GM12878 (cell line): ENCODE measurements around the gene ZNF165. TPM values are rescaled to one million over a fixed set of nuclear protein-coding genes. Genes with fewer than 3 reads are reported as not detected.

Experiments
- ATAC-seq: fragments of 200-7000 bp; cut with Tn5 transposase; 3 replicates; pipeline ENCODE4 v1.9.1; 2020; ENCODE audit warnings: mild to moderate bottlenecking, moderate library complexity
- BruUV-seq: library from RNA; stranded (reverse); fragments of 400-500 nt; replicated peaks from 2 replicates; lab custom pipeline; 2021; lab: Mats Ljungman, UMichigan
- CTCF ChIA-PET: fragments of 300-600 bp; sonication (Branson Sonifier 250); formaldehyde crosslinking; extraction: SDS; loops from one replicate; lab custom pipeline; 2021; ENCODE audit warnings: inconsistent platforms; lab: Yijun Ruan, JAX
- POLR2A ChIA-PET: fragments of 350-600 bp; formaldehyde crosslinking; extraction: SDS; loops from one replicate; lab custom pipeline; 2021; ENCODE audit warnings: inconsistent platforms; lab: Charles Lee
- RAD21 ChIA-PET: fragments of 300-600 bp; sonication (Branson Sonifier 250); formaldehyde crosslinking; loops from one replicate; lab custom pipeline; 2023; ENCODE audit warnings: antibody characterized with exemption; ENCODE audit not compliant: unreplicated experiment; lab: Charles Lee
- SMC1A ChIA-PET: fragments of 300-600 bp; sonication (Branson Sonifier 250); formaldehyde crosslinking; loops from one replicate; lab custom pipeline; 2023; ENCODE audit not compliant: unreplicated experiment, uncharacterized antibody; lab: Charles Lee
- DNase-seq: peaks from one replicate; pipeline ENCODE4 v3.0.0-alpha.2; 2011; ENCODE audit warnings: low read depth, low spot score
- FAIRE-seq: peaks from 3 replicates; lab custom pipeline; 2011; peaks lifted over from hg19 to GRCh38; lab: Jason Lieb, UNC
- H2AFZ ChIP-seq: 2 replicates; pipeline ENCODE4 v1.6.0; 2011; ENCODE audit warnings: low read depth, low read length, control low read depth; ENCODE audit not compliant: control insufficient read depth
- H3K27ac ChIP-seq: 2 replicates; pipeline ENCODE4 v1.5.1; 2011; ENCODE audit warnings: control low read depth; ENCODE audit not compliant: control insufficient read depth, insufficient read depth
- H3K27me3 ChIP-seq, 2 experiments: replicated peaks in 1 of 2; 2 replicates each; pipeline versions ENCODE4 v1.6.0 to v1.6.1; 2011; ENCODE audit warnings: low read length in 1 of 2; ENCODE audit not compliant: control insufficient read depth in 2 of 2, insufficient read depth in 2 of 2
- H3K36me3 ChIP-seq, 2 experiments: 2 replicates each; pipeline ENCODE4 v1.5.1; 2011; ENCODE audit warnings: low read length in 1 of 2; ENCODE audit not compliant: control insufficient read depth in 2 of 2, insufficient read depth in 2 of 2
- H3K4me1 ChIP-seq: 2 replicates; pipeline ENCODE4 v1.6.1; 2011; ENCODE audit warnings: mild to moderate bottlenecking, low read length, moderate library complexity, mixed read lengths; ENCODE audit not compliant: control insufficient read depth, insufficient read depth
- H3K4me2 ChIP-seq: 2 replicates; pipeline ENCODE4 v1.6.0; 2011; ENCODE audit warnings: control low read depth; ENCODE audit not compliant: control insufficient read depth, insufficient read depth
- H3K4me3 ChIP-seq: fragments of 200-600 bp; sonication (generic); 2 replicates; pipeline ENCODE4 v1.5.1; 2016
- H3K79me2 ChIP-seq: 2 replicates; pipeline ENCODE4 v1.6.0; 2011; ENCODE audit warnings: low read length; ENCODE audit not compliant: control insufficient read depth, insufficient read depth
- H3K9ac ChIP-seq: 2 replicates; pipeline ENCODE4 v1.8.0; 2011; ENCODE audit warnings: low read length, control low read depth, mixed read lengths; ENCODE audit not compliant: control insufficient read depth, insufficient read depth
- H3K9me3 ChIP-seq: replicated peaks from 3 replicates; pipeline ENCODE4 v1.5.1; 2011; ENCODE audit warnings: mild to moderate bottlenecking, low read length; ENCODE audit not compliant: control insufficient read depth, insufficient read depth
- H4K20me1 ChIP-seq: 2 replicates; pipeline ENCODE4 v1.6.0; 2011; ENCODE audit not compliant: control insufficient read depth, insufficient read depth
- E2F4 ChIP-seq: IDR thresholded peaks from 2 replicates; pipeline ENCODE4 v1.6.1; 2012; ENCODE audit warnings: low read depth, low read length, improper control_type of control experiment
- ELK1 ChIP-seq: IDR thresholded peaks from 2 replicates; pipeline ENCODE4 v1.6.1; 2012; ENCODE audit warnings: low read depth, low read length, improper control_type of control experiment
- EP300 ChIP-seq, 2 experiments: fragments of 150-350 bp in 1 of 2; IDR thresholded peaks; 2 replicates each; pipeline ENCODE4 v1.6.1; 2011 to 2012; ENCODE audit warnings: low read depth in 2 of 2, low read length in 2 of 2, borderline replicate concordance in 1 of 2, improper control_type of control experiment in 1 of 2, inconsistent platforms in 1 of 2; ENCODE audit not compliant: control insufficient read depth in 1 of 2
- ESRRA ChIP-seq: IDR thresholded peaks from 2 replicates; pipeline ENCODE4 v1.6.1; 2012; ENCODE audit warnings: mild to moderate bottlenecking, low read length, improper control_type of control experiment
- NR2F1 ChIP-seq: fragments of 450-650 bp; conservative IDR thresholded peaks from 2 replicates; pipeline ENCODE4 v1.6.1; 2017; ENCODE audit warnings: mild to moderate bottlenecking
- PAX5 ChIP-seq: IDR thresholded peaks from 2 replicates; pipeline ENCODE4 v1.6.1; 2011; ENCODE audit warnings: low read depth, low read length, borderline replicate concordance
- STAT3 ChIP-seq: IDR thresholded peaks from 2 replicates; pipeline ENCODE4 v1.6.1; 2011; ENCODE audit warnings: low read depth, low read length, improper control_type of control experiment
- TARDBP ChIP-seq: IDR thresholded peaks from 2 replicates; pipeline ENCODE4 v1.6.1; 2016; ENCODE audit warnings: borderline replicate concordance
- YY1 ChIP-seq: IDR thresholded peaks from 2 replicates; pipeline ENCODE4 v1.6.1; 2011; ENCODE audit warnings: low read depth, mild to moderate bottlenecking, low read length
- ZNF274 ChIP-seq: IDR thresholded peaks from one replicate; pipeline ENCODE4 v1.8.0; 2011; ENCODE audit not compliant: insufficient read length, insufficient read depth
- WGBS: methylation state at CpG from one replicate; pipeline ENCODE4 v1.1.6; 2016; ENCODE audit warnings: low lambda C conversion rate; ENCODE audit not compliant: insufficient replicate concordance, insufficient coverage; ENCODE audit errors: missing lambda C conversion rate; 5-methylcytosine and 5-hydroxymethylcytosine counted together
- in situ Hi-C: fragments of 300-500 bp; cut with MboI; formaldehyde crosslinking; loops from 9 replicates; pipeline ENCODE4 v1.14.3; 2018; ENCODE audit warnings: mixed read lengths
- intact Hi-C: fragments of 100-400 bp; cut with micrococcal nuclease; formaldehyde crosslinking; loops from one replicate; pipeline ENCODE4 v1.14.2; 2022; ENCODE audit not compliant: unreplicated experiment
- polyA plus RNA-seq, 11 experiments: library from polyadenylated mRNA; depleted of rRNA in 4 of 11; unstranded in 6 of 11; stranded (reverse) in 5 of 11; fragments of >200 nt; fragmentation: Nextera tagmentation in 4 of 11; fragmentation: Illumina TruSeq in 1 of 11; extraction: Ambion mirVana in 4 of 11; extraction: Trizol in 1 of 11; gene quantifications; 1 replicate in 1 of 11; 2 replicates in 10 of 11; pipeline versions ENCODE4 v1.2.1 to v1.2.3, GENCODE V29; 2011 to 2016; ENCODE audit warnings: inconsistent platforms in 2 of 11, missing spikeins in 2 of 11, low read depth in 1 of 11
- total RNA-seq, 4 experiments: library from RNA; depleted of rRNA in 3 of 4; stranded (reverse); fragments of >200 nt in 3 of 4; fragmentation: Illumina TruSeq in 1 of 4; extraction: Trizol in 1 of 4; gene quantifications; 2 replicates each; pipeline versions ENCODE4 v1.2.1 to v1.2.3, GENCODE V29; 2013 to 2021

Gene ZNF165
- total and polyA plus RNA-seq, 10 of the 15 experiments (the other 5 are each of a cell fraction or from before 2014, with no cell fraction given), result 1.1 to 5.0 (median 2.9) TPM

DNA sequence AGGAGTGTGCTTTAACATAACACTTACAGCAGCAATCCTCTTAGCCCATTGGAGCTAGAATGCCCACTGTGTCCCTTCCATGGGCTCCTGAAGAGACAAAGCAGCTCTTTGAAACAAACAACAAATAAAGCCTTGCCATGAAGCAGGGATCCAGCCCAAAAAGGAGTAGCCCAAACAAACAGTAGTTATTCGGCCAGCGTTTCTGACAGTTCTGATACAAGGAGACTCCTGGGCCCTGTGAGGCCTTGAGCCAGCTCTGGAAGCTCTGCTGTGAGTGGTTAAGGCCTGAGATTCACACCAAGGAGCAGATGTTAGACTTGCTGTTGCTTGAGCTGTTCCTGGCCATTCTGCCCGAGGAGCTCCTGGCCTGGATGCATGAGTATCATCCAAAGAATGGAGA, 27.1 kb downstream of the ZNF165 start:
- TF ChIP-seq E2F4, result no peak
- no peak for TF ChIP-seq EP300 (IDR thresholded peaks at IDR 0.05; ENCODE audit: borderline replicate concordance in 1 of 2, control insufficient read depth in 1 of 2, low read depth in 2 of 2, low read length in 2 of 2)
- TF ChIP-seq STAT3, result no peak
- TF ChIP-seq PAX5, result no peak
- TF ChIP-seq ELK1, result no peak
- no peak for TF ChIP-seq NR2F1
- no peak for TF ChIP-seq TARDBP
- no peak for TF ChIP-seq YY1
- TF ChIP-seq ESRRA, result no peak
- no peak for TF ChIP-seq ZNF274
- Histone ChIP-seq H3K9me3 (no peaks in the 10 kb centered on the region), H3K79me2 (no peaks in the 10 kb centered on the region; the same call in 1 of the 2 replicates), H4K20me1 (no peaks in the 10 kb centered on the region), H3K9ac (no peak overlapping the region), H3K4me2 (no peak overlapping the region), H3K27me3 (no peaks in the 10 kb centered on the region), H3K4me3 (no peak overlapping the region), H2AFZ (no peak overlapping the region), H3K27ac (no peak overlapping the region), H3K36me3 (no peaks in the 10 kb centered on the region), H3K4me1 (no peaks in the 10 kb centered on the region)
- ChIA-PET RAD21 (no interaction called here), CTCF (interaction anchor here (0.8 kb wide), 1 partner anchor 249 kb away, joined by 3 read pairs; no protein-coding TSS in a partner anchor), POLR2A (no interaction called here), SMC1A (interaction anchor here (1.2 kb wide), 1 partner anchor 16 kb away, joined by 3 read pairs; no protein-coding TSS in a partner anchor)
- no peak for DNase-seq
- no peak for ATAC-seq
- intact Hi-C loops, result no loop called here
- FAIRE-seq, result no peak
- in situ Hi-C loops, result no loop called here
- BruUV-seq, result no TSS peak
- WGBS, result 74% methylated on average over 3 of the region's 3 CpGs
